ENCODE measurements around the gene RPRD1B. TPM values are rescaled to one million over a fixed set of nuclear protein-coding genes. Genes with fewer than 3 reads are reported as not detected.

The RPRD1B gene
- total and polyA plus RNA-seq, 2 of the 8 experiments (the other 6 are each of a cell fraction or from before 2014, with no cell fraction given) = 10.3 to 20.9 TPM

DNA sequence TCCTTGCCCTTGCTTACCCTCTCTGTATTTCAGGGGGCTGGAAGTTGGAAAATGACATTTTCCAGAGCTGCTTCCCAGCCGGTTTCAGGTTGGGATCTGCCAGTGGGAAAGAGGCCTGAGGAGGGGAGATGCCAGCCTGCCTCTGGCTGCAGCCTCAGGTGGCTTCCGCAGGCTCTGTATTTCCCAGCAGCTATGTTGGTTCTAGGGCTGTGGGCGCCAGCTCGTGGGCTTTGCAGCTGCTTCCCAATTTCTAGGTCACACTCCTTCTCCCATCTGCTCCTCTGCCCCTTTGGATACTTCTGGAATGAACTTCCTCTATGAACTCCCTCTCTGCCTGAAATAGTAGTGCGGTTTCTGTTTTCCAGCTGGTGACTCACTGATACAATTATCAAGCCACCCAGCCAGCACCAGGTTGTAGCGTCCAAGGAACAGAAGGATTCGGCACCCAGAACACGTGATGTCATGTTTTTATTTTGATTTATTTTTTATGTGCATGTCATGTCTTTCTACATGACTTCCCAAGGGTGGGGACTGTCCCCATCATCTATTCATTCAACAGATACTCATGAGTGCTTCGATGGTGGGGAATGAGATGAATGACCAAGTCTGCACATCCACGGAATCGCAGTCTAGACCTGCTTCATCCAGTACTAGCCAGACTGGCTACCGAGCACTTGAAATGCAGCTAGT, 93.5 kb downstream of the RPRD1B start (continued):
- TF ChIP-seq, protein P1, sequence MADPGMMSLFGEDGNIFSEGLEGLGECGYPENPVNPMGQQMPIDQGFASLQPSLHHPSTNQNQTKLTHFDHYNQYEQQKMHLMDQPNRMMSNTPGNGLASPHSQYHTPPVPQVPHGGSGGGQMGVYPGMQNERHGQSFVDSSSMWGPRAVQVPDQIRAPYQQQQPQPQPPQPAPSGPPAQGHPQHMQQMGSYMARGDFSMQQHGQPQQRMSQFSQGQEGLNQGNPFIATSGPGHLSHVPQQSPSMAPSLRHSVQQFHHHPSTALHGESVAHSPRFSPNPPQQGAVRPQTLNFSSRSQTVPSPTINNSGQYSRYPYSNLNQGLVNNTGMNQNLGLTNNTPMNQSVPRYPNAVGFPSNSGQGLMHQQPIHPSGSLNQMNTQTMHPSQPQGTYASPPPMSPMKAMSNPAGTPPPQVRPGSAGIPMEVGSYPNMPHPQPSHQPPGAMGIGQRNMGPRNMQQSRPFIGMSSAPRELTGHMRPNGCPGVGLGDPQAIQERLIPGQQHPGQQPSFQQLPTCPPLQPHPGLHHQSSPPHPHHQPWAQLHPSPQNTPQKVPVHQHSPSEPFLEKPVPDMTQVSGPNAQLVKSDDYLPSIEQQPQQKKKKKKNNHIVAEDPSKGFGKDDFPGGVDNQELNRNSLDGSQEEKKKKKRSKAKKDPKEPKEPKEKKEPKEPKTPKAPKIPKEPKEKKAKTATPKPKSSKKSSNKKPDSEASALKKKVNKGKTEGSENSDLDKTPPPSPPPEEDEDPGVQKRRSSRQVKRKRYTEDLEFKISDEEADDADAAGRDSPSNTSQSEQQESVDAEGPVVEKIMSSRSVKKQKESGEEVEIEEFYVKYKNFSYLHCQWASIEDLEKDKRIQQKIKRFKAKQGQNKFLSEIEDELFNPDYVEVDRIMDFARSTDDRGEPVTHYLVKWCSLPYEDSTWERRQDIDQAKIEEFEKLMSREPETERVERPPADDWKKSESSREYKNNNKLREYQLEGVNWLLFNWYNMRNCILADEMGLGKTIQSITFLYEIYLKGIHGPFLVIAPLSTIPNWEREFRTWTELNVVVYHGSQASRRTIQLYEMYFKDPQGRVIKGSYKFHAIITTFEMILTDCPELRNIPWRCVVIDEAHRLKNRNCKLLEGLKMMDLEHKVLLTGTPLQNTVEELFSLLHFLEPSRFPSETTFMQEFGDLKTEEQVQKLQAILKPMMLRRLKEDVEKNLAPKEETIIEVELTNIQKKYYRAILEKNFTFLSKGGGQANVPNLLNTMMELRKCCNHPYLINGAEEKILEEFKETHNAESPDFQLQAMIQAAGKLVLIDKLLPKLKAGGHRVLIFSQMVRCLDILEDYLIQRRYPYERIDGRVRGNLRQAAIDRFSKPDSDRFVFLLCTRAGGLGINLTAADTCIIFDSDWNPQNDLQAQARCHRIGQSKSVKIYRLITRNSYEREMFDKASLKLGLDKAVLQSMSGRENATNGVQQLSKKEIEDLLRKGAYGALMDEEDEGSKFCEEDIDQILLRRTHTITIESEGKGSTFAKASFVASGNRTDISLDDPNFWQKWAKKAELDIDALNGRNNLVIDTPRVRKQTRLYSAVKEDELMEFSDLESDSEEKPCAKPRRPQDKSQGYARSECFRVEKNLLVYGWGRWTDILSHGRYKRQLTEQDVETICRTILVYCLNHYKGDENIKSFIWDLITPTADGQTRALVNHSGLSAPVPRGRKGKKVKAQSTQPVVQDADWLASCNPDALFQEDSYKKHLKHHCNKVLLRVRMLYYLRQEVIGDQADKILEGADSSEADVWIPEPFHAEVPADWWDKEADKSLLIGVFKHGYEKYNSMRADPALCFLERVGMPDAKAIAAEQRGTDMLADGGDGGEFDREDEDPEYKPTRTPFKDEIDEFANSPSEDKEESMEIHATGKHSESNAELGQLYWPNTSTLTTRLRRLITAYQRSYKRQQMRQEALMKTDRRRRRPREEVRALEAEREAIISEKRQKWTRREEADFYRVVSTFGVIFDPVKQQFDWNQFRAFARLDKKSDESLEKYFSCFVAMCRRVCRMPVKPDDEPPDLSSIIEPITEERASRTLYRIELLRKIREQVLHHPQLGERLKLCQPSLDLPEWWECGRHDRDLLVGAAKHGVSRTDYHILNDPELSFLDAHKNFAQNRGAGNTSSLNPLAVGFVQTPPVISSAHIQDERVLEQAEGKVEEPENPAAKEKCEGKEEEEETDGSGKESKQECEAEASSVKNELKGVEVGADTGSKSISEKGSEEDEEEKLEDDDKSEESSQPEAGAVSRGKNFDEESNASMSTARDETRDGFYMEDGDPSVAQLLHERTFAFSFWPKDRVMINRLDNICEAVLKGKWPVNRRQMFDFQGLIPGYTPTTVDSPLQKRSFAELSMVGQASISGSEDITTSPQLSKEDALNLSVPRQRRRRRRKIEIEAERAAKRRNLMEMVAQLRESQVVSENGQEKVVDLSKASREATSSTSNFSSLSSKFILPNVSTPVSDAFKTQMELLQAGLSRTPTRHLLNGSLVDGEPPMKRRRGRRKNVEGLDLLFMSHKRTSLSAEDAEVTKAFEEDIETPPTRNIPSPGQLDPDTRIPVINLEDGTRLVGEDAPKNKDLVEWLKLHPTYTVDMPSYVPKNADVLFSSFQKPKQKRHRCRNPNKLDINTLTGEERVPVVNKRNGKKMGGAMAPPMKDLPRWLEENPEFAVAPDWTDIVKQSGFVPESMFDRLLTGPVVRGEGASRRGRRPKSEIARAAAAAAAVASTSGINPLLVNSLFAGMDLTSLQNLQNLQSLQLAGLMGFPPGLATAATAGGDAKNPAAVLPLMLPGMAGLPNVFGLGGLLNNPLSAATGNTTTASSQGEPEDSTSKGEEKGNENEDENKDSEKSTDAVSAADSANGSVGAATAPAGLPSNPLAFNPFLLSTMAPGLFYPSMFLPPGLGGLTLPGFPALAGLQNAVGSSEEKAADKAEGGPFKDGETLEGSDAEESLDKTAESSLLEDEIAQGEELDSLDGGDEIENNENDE (IDR thresholded peaks at IDR 0.05; ENCODE audit: insufficient replicate concordance, low read length) = no peak
- TF ChIP-seq SP2 (IDR thresholded peaks at IDR 0.05; ENCODE audit: low read length) = no peak
- no peak for TF ChIP-seq KDM1A (IDR thresholded peaks at IDR 0.05; ENCODE audit: borderline replicate concordance, low read length)
- no peak for TF ChIP-seq CBX8 (IDR thresholded peaks at IDR 0.05; ENCODE audit: borderline replicate concordance, low read depth, low read length)
- no peak for TF ChIP-seq RNF2 (IDR thresholded peaks at IDR 0.05; ENCODE audit: borderline replicate concordance, low read depth, low read length, missing control alignments, poor library complexity, severe bottlenecking)
- TF ChIP-seq HDAC6 (IDR thresholded peaks at IDR 0.05; ENCODE audit: low read depth, low read length) = no peak
- no peak for TF ChIP-seq MAFK (IDR thresholded peaks at IDR 0.05; ENCODE audit: low read depth, low read length)
- TF ChIP-seq SUZ12 (IDR thresholded peaks at IDR 0.05; ENCODE audit: low read length) = no peak
- no peak for TF ChIP-seq NANOG (IDR thresholded peaks at IDR 0.05; ENCODE audit: insufficient read depth, low read depth, low read length, poor library complexity, severe bottlenecking)
- TF ChIP-seq ZNF274 (IDR thresholded peaks at IDR 0.05; ENCODE audit: borderline replicate concordance, extremely low read depth, low read length) = no peak
